Erythroblast (primary cell): ENCODE results near the gene ZNF18.

Experiments used
- GATA1 ChIP-seq: IDR thresholded peaks from 2 replicates; pipeline ENCODE4 v1.6.1; 2011; ENCODE audit warnings: low read depth, mild to moderate bottlenecking, control low read depth, low read length, moderate library complexity
- POLR2A ChIP-seq: IDR thresholded peaks from 2 replicates; pipeline ENCODE4 v1.6.1; 2011; ENCODE audit warnings: mild to moderate bottlenecking, low read length

- TF ChIP-seq POLR2A = no peak
- no peak for TF ChIP-seq GATA1
Observed at GRCh38 chr17:12007466-12007865, 10.2 kb upstream of the ZNF18 start.
